GM18498 (cell line): Measurements from ENCODE around the gene SLC4A3.
"Not testable (repeated sequence)": the region's sequence is repeated elsewhere in the genome, so short reads cannot be mapped to it uniquely, and the experiment has no call there.

Source experiments
- ATAC-seq: cut with Tn5 transposase; IDR thresholded peaks from one replicate; pipeline ENCODE4 v1.9.1; 2021; ENCODE audit warnings: mild to moderate bottlenecking, moderate library complexity; ENCODE audit not compliant: unreplicated experiment

The SLC4A3 gene

DNA sequence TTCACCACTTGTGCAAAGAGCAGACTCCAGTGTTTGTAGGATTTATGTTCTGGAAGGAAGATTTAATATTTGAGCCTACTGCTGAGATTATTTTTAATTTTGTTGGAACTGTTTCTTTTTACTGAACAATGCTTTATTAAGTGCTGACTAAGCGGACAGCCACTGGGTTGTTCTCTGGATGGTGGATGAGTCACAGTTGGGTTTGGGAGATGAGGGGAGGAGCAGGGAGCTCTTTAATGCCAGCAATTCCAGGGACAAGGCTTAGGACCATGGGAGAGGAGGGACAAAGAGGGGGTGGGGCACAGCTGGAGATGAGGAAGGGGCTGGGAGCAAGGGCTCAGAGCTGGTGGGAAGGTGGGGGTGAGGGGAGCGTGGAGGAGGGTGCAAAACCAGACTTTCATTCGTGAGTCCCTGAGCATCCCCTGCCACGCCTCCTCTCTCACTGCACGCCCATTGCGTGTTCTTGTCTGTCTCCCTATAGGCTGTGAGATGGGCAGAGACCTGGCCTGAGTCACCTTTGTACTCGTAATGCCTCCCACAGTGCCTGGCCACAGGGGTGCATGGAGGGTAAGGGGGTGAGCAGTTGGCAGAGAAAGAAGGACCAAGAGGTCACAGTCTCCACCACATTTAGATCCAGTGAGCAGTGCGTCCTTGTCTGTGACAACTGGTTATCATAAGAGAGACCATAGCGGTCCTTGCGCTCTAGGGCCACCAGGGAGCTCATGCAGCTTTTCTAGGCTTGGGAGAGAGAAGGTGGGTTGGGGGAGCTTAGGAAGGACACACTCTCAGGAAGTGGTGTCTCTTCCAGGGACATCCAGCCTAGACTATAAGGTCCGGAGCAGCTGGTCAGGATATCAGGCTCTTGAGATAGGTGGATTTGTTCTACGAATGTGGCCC lies 18.4 kb downstream of the SLC4A3 start:
- ATAC-seq = no peak

DNA sequence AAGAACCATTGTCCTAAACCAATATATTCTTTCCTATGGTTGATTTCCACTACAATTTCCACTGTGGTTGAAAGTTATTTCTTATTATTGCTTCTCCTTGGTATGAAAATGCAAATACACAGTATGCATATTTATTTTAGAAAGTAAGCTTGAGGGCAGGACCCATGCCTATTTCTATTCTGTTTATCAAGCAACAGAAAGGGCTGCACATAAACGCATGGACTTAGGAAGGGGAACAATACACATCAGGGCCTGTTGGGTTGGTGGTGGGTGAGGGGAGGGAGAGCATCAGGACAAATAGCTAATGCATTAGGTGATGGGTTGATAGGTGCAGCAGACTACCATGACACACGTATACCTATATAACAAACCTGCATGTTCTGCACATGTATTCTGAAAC lies 20.7 kb downstream of the SLC4A3 start:
- ATAC-seq = no peak

DNA sequence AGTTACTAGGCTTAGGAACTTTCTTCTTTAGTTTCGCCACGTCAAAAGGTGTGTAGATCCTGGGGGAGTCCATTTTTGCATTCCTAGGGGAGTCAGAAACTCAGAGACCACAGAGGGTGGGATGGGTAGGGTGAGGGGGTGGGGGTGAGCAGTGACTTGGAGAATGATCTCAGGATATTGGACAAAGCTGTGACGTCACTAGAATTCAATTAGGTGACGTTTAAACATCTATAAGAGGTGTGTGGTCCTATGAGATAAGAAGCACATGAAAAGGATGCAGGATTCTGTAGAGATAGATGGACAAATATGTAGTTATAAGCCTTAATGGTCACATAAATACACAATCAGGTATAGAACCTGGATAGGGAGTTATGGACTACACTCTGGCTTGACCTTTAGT lies 21.5 kb downstream of the SLC4A3 start:
- ATAC-seq = no peak

DNA sequence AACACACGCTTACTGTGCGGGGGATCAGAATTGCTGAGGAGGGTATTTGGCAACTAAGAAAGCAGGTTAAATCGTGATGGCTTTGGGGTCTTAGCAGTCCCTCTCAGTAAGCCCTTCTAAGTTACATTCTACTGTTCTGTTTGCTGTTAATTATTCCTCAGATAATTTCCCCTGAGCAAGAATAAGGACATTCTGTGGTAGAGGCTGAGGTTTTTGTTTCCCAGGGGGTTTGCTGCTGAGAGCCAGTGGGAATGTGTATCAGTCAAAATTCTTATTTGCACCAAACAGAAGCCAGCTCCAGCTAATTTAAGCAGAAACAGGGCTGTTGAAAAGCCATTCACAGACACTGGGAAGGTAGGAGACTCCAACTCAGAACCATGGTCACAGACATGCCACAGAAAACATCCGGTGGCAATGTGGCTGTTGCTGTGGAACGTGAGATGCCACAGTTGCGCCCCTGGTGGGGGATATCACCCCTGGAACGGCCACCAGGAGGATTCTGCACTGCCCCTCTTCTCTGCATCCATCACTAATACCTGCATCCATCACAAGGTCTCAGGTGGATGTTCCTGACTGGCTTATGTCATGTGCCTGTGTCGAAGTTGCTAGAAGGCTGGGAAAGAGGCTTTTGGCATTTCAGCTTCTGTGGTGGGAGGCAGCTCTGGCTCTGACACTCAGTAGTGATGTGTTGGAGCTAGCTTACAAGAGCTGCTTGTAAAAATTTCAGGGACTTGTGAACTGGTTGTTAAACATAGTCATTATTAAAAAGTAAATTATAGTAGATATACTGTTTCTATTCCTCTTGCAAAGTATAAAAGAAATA lies 23.2 kb downstream of the SLC4A3 start:
- ATAC-seq = no peak

DNA sequence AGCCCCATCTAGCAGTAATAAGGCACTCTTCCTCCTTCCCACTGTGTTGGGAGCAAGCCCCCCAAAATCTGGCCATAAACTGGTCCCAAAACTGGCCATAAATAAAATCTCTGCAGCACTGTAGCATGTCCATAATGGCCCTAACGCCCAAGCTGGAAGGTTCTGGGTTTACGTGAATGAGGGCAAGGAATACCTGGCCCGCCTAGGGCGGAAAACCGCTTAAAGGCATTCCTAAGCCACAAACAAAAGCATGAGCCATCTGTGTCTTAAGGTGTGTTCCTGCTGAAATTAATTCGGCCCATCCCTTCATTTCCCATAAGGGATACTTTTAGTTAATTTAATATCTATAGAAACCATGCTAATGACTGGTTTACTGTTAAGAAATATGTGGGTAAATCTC lies 24.2 kb downstream of the SLC4A3 start:
- ATAC-seq = not testable (repeated sequence)

DNA sequence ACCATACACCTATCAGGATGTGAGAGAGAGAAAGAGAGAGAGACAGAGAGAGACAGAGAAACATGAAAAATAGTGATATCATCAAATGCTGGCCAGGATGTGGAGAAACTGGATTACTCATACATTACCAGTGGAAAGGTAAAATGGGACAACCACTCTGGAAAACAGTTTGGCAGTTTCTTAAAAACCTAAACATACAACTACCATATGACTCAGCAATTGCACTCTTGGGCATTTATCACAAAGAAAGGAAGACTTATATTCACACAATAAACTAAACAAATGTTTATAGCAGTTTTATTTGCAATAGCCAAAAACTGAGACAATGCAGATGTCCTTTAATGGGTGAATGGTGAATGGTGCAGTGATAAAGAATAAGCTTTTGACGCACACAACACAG lies 29.1 kb downstream of the SLC4A3 start:
- no peak for ATAC-seq

DNA sequence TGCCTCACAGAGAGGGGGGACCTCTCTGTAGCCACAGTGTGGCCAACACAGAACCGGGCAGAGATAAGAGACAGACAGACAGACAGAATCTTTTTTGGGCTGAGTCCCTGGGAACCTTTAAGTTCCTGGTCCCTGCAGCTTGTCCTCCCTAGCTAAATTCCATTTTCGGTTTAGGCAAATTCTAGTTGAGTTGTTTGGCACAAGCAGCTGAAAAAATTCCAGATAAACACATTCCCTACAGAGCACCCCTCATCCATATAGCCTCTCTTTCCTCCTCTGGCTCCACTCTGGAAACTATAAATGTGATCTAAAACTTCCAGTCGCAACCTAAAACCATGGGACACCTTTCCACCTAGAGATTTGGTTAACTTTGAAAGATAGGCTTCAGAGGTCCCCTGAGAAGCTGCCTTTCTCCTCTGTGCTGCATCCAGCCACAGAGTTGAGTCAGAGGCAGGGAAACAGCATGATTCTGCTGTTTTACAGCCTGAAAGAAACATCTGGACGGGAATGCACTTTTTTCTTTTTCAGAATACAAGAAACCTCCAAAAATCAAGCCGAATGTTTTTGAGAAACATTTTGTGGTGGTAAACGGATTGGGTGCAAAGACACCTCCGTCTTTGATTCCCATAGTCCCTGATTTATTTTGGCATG lies 30.9 kb downstream of the SLC4A3 start:
- ATAC-seq = no peak

DNA sequence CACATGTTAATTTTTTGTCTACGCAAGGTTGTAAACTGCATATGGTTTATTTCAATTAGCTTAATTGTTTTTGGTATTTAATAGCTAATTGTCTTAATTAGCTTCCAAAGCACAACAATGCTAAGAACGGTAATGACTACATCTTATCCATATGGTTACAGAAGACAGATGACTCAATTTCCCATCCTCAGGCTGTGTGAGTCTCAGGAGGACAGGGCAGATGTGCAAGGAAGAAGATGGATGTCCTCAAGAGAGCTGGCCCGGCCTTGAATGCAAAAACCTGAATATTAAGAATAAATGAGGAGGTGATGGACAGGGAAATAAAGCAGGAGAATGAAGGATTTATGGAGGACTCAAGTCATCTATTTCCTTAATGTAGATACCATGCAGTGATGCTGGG lies 31.4 kb downstream of the SLC4A3 start:
- no peak for ATAC-seq

DNA sequence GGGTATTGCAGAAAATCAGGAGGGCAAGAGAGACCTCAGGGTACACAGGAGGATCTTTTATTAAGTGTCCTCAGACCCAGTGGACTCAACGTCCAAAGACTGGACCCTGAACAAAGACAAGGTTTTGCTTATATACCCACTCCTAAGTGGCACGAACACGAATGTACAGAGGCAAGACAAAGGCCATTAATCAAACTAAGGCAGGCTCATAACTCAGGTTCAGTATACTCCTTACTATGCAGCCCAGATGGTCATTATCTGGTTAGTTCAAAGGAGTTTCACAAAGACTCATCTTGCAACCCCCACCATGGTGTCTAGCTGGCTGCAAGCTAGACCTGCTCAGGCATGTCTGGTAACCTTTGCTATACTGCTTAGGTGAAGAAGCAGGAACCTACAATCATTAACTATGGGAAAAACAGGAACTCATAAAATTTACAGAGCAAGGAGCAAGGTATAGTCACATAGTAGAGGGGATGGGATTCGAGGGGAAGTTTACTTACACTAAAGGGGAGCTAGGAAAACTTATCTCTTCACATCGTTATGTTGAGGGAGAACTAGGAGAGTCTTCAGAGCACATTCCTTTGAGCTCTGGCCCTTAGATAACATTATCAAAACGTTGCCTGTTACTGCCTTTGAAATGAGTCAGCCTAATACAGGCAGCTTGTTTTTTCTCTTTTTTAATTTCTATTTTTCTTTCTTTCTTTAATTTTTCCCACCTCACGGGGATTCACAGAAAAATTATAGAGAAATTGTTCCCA lies 33.9 kb downstream of the SLC4A3 start:
- ATAC-seq = peak; percentile 93

DNA sequence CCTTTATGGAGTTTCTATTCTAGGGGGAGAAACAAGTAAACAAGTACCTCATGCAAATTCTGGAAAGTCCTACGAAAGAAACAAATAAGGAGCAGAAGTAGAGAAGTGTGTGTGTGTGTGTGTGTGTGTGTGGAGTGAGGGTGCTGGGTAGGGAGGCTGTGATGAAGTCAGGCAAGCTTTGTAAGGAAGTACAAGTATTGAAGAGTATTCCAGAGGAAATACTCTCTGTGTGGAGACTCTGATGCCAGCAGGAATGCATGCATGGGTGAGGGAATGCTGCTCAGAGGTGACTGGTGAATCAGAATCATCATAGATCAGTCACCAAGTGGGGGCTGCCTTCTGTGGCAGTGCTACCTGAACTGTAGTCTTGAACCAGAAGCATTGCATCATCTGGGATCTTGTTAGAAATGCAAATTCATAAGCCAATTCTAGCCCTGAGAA lies 34.5 kb downstream of the SLC4A3 start:
- ATAC-seq = peak; percentile 25

DNA sequence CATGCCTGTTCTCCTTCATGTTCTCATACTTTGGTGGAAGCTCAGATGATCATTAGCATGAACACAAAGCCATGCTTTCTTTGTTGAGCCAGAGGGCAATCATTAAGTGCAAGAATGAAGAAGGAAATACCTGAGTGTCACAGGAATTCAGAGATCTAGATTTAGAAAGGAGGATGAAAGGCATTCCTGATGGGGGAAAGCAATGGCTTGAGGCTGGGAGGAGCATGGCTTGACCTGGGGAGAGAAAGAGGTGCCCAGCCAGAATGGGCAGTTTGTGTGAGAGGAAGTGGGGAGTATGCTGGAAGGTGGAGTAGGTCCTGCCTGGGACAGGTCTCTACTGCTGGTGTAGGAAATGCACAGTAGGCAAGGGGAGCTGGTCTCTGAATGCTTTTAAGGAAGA lies 35.1 kb downstream of the SLC4A3 start:
- no peak for ATAC-seq

DNA sequence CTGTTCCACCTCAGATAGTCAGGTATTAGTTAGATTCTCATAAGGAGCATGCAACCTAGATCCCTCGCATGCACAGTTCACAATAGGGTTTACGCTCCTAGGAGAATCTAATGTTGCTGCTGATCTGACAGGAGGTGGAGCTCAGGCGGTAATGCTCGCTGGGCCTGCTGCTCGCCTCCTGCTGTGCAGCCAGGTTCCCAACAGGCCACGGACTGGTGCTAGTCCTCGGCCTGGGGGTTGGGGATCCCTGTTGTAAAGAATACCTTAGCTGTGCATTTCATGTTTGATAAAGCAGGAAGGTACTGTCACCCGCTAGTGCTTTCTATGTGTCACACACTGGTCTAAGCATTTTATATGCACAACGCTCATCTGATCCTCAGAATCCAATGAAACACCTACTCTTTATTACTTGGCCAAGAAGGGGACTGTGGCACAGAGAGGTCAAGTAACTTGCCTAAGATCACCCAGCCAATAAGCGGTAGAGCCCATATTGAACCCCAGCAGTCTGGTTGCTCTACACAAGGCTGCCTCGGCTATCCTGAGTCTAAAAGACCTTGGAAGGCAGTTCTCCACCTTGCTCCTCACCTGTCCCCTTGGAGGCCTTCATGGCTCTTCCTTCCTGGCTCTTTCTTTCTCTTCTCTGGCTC lies 35.8 kb downstream of the SLC4A3 start:
- no peak for ATAC-seq

DNA sequence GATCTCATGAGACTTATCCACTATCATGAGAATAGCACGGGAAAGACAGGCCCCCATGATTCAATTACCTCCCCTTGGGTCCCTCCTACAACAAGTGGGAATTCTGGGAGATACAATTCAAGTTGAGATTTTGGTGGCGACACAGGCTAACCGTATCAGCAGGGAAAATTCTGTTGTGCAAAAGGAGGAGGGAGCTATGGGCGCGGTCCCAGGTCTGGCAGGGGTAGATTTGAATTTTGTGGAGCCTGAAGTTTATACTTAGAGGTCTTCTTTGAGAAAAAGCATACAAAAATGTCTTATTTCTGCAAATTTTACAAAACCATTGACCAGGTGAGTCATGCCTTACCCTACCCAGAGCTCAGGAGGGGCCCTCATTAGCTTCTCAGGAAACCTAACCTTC lies 36.6 kb downstream of the SLC4A3 start:
- ATAC-seq = no peak

DNA sequence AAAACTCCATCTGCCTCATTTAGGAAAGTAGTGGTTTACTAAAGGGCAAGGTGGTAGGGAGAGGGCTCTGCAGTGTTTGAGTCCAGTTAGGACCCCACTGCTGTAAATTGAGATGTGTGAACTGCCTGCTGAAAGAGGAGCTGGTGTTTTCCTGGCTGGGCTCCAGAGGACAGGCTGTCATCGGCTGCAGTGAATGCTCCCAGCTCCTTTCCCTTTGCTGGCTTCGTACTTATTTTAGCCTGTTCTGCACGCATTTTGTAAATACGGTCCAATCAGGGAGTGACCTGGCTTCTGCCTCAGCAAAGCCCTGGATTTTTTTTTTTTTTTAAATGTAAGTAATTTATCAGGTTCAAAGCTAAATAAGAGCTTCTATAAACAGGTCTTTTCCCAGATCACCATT lies 37.5 kb downstream of the SLC4A3 start:
- ATAC-seq = no peak

DNA sequence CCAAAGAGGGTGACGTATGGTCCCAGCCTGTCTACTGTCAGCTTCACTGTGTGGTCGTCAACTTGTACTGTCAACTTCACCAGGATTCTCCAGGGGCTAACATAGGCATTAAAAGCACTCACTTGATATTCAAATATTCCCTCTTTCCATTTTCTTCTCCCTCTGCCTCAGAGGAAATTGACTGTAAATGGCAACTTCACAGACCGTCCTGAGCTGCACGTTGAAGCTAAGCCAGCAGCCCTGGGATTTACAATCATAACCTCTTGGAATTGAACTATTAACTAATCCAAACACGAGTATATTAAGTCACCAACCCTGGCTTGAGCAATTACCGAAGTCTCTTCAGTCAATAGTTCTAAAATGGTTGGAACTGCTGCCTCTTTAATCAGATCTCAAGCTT lies 38.5 kb downstream of the SLC4A3 start:
- no peak for ATAC-seq

DNA sequence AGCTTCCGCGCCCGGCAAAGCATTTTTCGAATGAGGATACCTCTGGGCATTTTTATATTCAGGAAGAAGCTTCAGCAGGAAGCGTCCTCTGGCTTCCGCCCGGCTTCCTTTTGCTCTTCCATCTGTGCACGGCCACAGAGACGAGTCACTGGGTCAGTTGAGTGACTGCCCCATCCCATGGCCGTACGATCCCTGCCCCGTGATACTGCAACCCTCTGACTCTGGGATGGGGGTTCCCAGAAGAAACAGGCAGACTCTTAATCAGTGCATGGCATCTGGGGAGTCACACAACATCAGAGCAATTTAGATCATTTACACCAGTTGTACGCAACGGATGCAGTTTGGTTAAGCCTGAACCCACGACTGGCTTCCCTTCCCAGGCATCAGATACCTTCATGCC lies 40.9 kb downstream of the SLC4A3 start:
- no peak for ATAC-seq

DNA sequence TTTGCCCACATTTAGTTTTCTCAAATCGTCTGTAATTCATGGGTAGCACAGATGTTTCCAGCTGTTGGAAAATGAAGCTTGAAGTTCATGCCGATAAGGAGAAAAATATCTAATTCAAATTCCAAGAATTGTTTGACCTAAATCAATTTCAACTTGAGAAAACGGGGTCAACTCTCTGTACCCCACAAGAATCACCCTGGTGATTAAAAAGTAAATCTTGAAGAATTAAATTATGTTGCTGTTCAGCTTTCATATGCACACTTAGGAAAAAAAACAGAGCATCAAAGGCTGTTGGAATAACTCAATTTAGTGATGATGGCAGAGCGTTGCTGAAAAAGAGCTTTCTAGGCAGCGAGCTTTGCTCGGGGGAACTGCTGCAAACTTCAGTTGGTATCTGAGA lies 43.0 kb downstream of the SLC4A3 start:
- ATAC-seq = no peak

DNA sequence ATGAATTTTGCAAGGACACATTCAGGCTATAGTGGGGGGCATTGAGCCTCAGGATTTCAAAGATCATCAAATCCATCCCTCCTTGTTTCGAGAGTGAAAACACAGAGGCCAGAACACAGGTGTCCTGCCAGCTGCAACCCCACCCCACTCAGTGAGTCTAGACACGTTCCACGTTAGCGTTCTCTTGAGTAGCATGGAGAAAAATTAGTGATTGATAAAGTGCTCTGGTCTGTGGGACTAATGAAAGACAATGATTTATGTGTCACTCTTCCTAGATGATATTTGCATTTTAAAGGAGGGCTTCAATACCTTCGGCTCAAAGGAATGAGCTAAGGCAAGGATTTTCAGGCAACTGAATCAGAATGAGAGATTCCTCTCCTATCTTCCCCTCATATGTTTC lies 43.8 kb downstream of the SLC4A3 start:
- ATAC-seq = no peak

DNA sequence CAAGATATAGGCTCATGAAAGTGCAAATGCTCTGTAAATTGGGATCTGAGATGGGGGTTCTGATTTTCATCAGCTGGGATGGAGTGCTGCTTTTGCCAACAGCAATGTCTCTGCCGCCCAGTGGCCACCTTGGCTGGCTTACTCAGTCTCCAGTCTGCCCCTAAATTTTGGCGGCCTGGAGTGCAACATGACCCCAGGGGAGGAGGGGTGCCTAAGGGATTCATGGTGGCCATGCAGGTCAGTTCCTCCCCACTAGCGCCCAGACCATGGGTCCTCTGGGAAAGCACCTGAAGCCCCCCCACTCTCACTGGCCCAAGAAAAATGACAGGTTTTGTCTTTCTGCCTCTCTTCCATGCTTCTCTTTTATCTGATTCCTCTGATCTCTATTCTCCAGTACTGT lies 45.0 kb downstream of the SLC4A3 start:
- no peak for ATAC-seq

DNA sequence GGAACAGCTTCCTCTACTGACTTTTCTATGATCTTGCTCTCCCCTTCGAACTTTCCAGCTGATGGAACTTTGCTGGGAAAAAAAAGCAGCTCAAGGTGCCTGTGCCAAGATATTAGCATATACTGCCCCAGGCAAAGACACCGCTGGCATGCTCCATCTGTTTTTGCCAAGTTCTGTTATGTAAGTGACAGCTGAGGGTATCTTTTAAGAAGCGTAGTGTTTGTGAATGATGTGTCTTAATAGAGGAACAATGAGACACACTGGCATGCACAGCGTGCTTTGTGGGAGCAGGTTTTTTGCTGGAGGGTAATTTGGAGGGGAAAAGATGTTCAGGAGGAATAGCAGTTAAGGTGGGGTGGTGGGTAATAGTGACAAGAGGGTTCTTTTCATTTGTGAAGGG lies 47.8 kb downstream of the SLC4A3 start:
- ATAC-seq = no peak
